HepG2 (cell line): ENCODE results near the gene KLHL36. TPM values are rescaled to one million over a fixed set of nuclear protein-coding genes. Genes with fewer than 3 reads are reported as not detected.

Experiments
- AGO1 ChIP-seq: fragments of 200-400 bp; formaldehyde crosslinking; IDR thresholded peaks from 2 replicates; pipeline ENCODE4 v1.6.1; 2017; ENCODE audit warnings: mild to moderate bottlenecking, low read depth, low read length, moderate library complexity; ENCODE audit not compliant: poor library complexity, severe bottlenecking
- ARNT ChIP-seq: fragments of 450-650 bp; IDR thresholded peaks from 2 replicates; pipeline ENCODE4 v1.6.1; 2017
- CEBPB ChIP-seq: IDR thresholded peaks from 2 replicates; pipeline ENCODE4 v1.6.1; 2011; ENCODE audit warnings: low read depth, low read length, improper control_type of control experiment, borderline replicate concordance
- ELF3 ChIP-seq: IDR thresholded peaks from 2 replicates; pipeline ENCODE4 v1.6.1; 2016; ENCODE audit warnings: missing genetic modification reagents, missing compliant biosample characterization
- ERF ChIP-seq: IDR thresholded peaks from 2 replicates; pipeline ENCODE4 v1.6.1; 2018; ENCODE audit warnings: missing biosample characterization, missing genetic modification reagents
- FIP1L1 ChIP-seq: fragments of 200-400 bp; formaldehyde crosslinking; IDR thresholded peaks from 2 replicates; pipeline ENCODE4 v1.6.1; 2018; ENCODE audit warnings: low read depth, mild to moderate bottlenecking, low read length, moderate library complexity, borderline replicate concordance; ENCODE audit not compliant: insufficient read depth
- FOXJ3 ChIP-seq: sonication (generic); formaldehyde crosslinking; IDR thresholded peaks from 2 replicates; pipeline ENCODE4 v1.4.0; 2020; ENCODE audit warnings: missing genetic modification reagents, mild to moderate bottlenecking, borderline replicate concordance
- GATAD2A ChIP-seq: IDR thresholded peaks from 2 replicates; pipeline ENCODE4 v1.6.1; 2016
- HNF4A ChIP-seq: sonication (generic); formaldehyde crosslinking; IDR thresholded peaks from 2 replicates; pipeline ENCODE4 v1.4.0; 2020; ENCODE audit warnings: missing genetic modification reagents
- HNRNPL ChIP-seq: fragments of 200-400 bp; formaldehyde crosslinking; IDR thresholded peaks from 2 replicates; pipeline ENCODE4 v1.6.1; 2017; ENCODE audit warnings: mild to moderate bottlenecking, low read depth, low read length
- KLF16 ChIP-seq, 2 experiments: sonication (generic) in 1 of 2; formaldehyde crosslinking in 1 of 2; IDR thresholded peaks; 2 replicates each; pipeline versions ENCODE4 v1.6.1 to v1.8.0; 2016 to 2023; ENCODE audit warnings: missing genetic modification reagents in 2 of 2, missing compliant biosample characterization in 1 of 2
- MAFG ChIP-seq: sonication (generic); formaldehyde crosslinking; IDR thresholded peaks from 2 replicates; pipeline ENCODE4 v1.5.1; 2020; ENCODE audit warnings: mild to moderate bottlenecking, missing genetic modification reagents
- MED13 ChIP-seq: sonication (generic); formaldehyde crosslinking; IDR thresholded peaks from 2 replicates; pipeline ENCODE4 v1.5.0; 2020; ENCODE audit warnings: missing genetic modification reagents
- NFYC ChIP-seq: IDR thresholded peaks from 2 replicates; pipeline ENCODE4 v1.6.1; 2016; ENCODE audit warnings: missing genetic modification reagents, missing compliant biosample characterization
- PAX8 ChIP-seq: sonication (generic); formaldehyde crosslinking; IDR thresholded peaks from 2 replicates; pipeline ENCODE4 v1.8.0; 2022; ENCODE audit warnings: mild to moderate bottlenecking, missing genetic modification reagents, borderline replicate concordance
- POLR2A ChIP-seq, 2 experiments: IDR thresholded peaks; 2 replicates each; pipeline ENCODE4 v1.6.1; 2011; ENCODE audit warnings: low read depth in 2 of 2, low read length in 2 of 2, mild to moderate bottlenecking in 1 of 2, moderate library complexity in 1 of 2; ENCODE audit not compliant: insufficient read depth in 1 of 2
- POLR2G ChIP-seq: fragments of 200-400 bp; formaldehyde crosslinking; IDR thresholded peaks from 2 replicates; pipeline ENCODE4 v1.6.1; 2018; ENCODE audit warnings: mild to moderate bottlenecking, low read depth, low read length, moderate library complexity
- SIX1 ChIP-seq: sonication (generic); formaldehyde crosslinking; IDR thresholded peaks from 2 replicates; pipeline ENCODE4 v1.4.0; 2020; ENCODE audit warnings: missing genetic modification reagents, borderline replicate concordance
- SNRNP70 ChIP-seq: fragments of 200-400 bp; formaldehyde crosslinking; IDR thresholded peaks from 2 replicates; pipeline ENCODE4 v1.6.1; 2017; ENCODE audit warnings: mild to moderate bottlenecking, low read depth, low read length, moderate library complexity
- SRSF1 ChIP-seq: fragments of 200-400 bp; formaldehyde crosslinking; optimal IDR thresholded peaks from 2 replicates; pipeline ENCODE3; 2017; ENCODE audit warnings: mild to moderate bottlenecking, low read depth, low read length, moderate library complexity
- SRY ChIP-seq: sonication (generic); formaldehyde crosslinking; IDR thresholded peaks from 2 replicates; pipeline ENCODE4 v1.8.0; 2022; ENCODE audit warnings: mild to moderate bottlenecking, missing genetic modification reagents
- ZBTB21 ChIP-seq: sonication (generic); formaldehyde crosslinking; IDR thresholded peaks from 2 replicates; pipeline ENCODE4 v1.4.0; 2020; ENCODE audit warnings: missing genetic modification reagents
- ZNF234 ChIP-seq: sonication (generic); formaldehyde crosslinking; conservative IDR thresholded peaks from 2 replicates; pipeline ENCODE4 v1.5.1; 2020; ENCODE audit warnings: mild to moderate bottlenecking, missing genetic modification reagents
- ZNF331 ChIP-seq: sonication (generic); formaldehyde crosslinking; IDR thresholded peaks from 2 replicates; pipeline ENCODE4 v1.4.0; 2020; ENCODE audit warnings: missing genetic modification reagents
- ZNF383 ChIP-seq: sonication (generic); formaldehyde crosslinking; IDR thresholded peaks from 2 replicates; pipeline ENCODE4 v1.4.0; 2020; ENCODE audit warnings: missing genetic modification reagents, mild to moderate bottlenecking, borderline replicate concordance
- ZNF547 ChIP-seq: sonication (generic); formaldehyde crosslinking; IDR thresholded peaks from 2 replicates; pipeline ENCODE4 v1.5.1; 2020; ENCODE audit warnings: mild to moderate bottlenecking, missing genetic modification reagents
- ZNF652 ChIP-seq: IDR thresholded peaks from 2 replicates; pipeline ENCODE4 v1.6.1; 2016; ENCODE audit warnings: low read depth, borderline replicate concordance
- ZNF713 ChIP-seq: sonication (generic); formaldehyde crosslinking; IDR thresholded peaks from 2 replicates; pipeline ENCODE4 v1.4.0; 2020; ENCODE audit warnings: mild to moderate bottlenecking, missing genetic modification reagents
- polyA plus RNA-seq, 8 experiments: library from polyadenylated mRNA; depleted of rRNA in 3 of 8; stranded (reverse) in 7 of 8; unstranded in 1 of 8; fragments of >200 nt; fragmentation: Illumina TruSeq in 4 of 8; extraction: Trizol in 4 of 8; gene quantifications; 2 replicates each; pipeline versions ENCODE4 v1.2.1 to v1.2.3, GENCODE V29; 2011 to 2016; ENCODE audit warnings: low read depth in 4 of 8, missing spikeins in 1 of 8, mixed read lengths in 1 of 8; ENCODE audit not compliant: insufficient read depth in 1 of 8
- total RNA-seq, 5 experiments: library from RNA; depleted of rRNA; stranded (reverse); fragments of >200 nt; fragmentation: Illumina TruSeq; extraction: Trizol; gene quantifications; 2 replicates each; pipeline ENCODE4 v1.2.3, GENCODE V29; 2016; ENCODE audit warnings: low read depth in 1 of 5
- TF ChIP-seq, protein P1 (sequence below): sonication (generic); formaldehyde crosslinking; IDR thresholded peaks from 2 replicates; pipeline ENCODE4 v1.5.0; 2020; ENCODE audit warnings: missing genetic modification reagents
- TF ChIP-seq, protein P2 (sequence below): sonication (generic); formaldehyde crosslinking; IDR thresholded peaks from 2 replicates; pipeline ENCODE4 v1.5.0; 2020; ENCODE audit warnings: mild to moderate bottlenecking, missing genetic modification reagents
- TF ChIP-seq, protein P3 (sequence below): IDR thresholded peaks from 2 replicates; pipeline ENCODE4 v1.6.1; 2016; ENCODE audit warnings: missing compliant biosample characterization, missing genetic modification reagents, borderline replicate concordance

KLHL36 gene
- total and polyA plus RNA-seq, 2 of the 13 experiments (the other 11 are each of a cell fraction or from before 2014, with no cell fraction given): 24.3 to 26.0 TPM

DNA sequence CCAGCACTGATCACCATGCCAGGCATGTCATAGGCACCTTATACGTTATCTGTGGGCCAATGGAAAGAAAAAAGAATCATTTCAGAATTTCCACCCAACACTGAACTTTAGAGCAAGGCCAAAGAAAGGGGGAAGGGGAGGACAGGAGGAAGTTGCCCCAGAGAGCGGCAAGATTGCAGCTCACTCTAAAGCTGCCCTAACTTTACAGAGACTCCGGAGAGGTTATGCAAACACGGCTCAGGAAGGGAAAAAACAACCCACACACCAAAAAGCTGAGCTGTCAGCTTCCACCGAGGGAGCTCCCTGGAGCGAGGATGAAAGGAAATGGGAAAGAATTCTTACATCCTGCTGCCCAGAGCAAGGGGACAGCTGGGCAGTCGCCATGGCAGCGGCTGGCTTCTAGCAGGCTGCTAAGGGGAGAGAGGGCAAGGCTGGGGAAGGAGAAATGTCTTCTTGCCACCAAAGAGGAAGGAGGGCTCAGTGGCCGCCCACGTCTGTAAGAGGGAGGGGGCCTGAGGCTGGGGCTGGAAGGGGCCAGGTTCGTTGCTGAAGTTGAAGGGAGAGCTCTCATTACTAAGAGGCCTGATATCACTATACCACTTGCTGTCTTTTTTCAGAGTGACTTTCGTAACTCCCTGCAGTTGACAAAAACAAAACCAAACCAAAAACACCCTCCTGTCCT is 48.6 kb upstream of the KLHL36 start (continued):
- TF ChIP-seq HNRNPL: no peak
- TF ChIP-seq ZNF383 (CRISPR knock-in tag): no peak
- no peak for TF ChIP-seq ZBTB21
- TF ChIP-seq KLF16 (CRISPR knock-in tag; IDR thresholded peaks at IDR 0.05): no peak; a peak in 1 of 4 replicates
- no peak for TF ChIP-seq ZNF713 (CRISPR knock-in tag)
- TF ChIP-seq NFYC (CRISPR knock-in tag): no peak
- TF ChIP-seq ELF3 (CRISPR knock-in tag): peak; percentile 96
- no peak for TF ChIP-seq MAFG (CRISPR knock-in tag)
- peak; percentile 75 for TF ChIP-seq GATAD2A (CRISPR knock-in tag)
- TF ChIP-seq AGO1: no peak
- TF ChIP-seq ZNF234 (CRISPR knock-in tag): no peak
- TF ChIP-seq, protein P1, sequence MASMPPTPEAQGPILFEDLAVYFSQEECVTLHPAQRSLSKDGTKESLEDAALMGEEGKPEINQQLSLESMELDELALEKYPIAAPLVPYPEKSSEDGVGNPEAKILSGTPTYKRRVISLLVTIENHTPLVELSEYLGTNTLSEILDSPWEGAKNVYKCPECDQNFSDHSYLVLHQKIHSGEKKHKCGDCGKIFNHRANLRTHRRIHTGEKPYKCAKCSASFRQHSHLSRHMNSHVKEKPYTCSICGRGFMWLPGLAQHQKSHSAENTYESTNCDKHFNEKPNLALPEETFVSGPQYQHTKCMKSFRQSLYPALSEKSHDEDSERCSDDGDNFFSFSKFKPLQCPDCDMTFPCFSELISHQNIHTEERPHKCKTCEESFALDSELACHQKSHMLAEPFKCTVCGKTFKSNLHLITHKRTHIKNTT (CRISPR knock-in tag): no peak
- TF ChIP-seq SRY (CRISPR knock-in tag): no peak
- TF ChIP-seq ERF: no peak
- TF ChIP-seq, protein P2, sequence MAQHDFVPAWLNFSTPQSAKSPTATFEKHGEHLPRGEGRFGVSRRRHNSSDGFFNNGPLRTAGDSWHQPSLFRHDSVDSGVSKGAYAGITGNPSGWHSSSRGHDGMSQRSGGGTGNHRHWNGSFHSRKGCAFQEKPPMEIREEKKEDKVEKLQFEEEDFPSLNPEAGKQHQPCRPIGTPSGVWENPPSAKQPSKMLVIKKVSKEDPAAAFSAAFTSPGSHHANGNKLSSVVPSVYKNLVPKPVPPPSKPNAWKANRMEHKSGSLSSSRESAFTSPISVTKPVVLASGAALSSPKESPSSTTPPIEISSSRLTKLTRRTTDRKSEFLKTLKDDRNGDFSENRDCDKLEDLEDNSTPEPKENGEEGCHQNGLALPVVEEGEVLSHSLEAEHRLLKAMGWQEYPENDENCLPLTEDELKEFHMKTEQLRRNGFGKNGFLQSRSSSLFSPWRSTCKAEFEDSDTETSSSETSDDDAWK (CRISPR knock-in tag): no peak
- TF ChIP-seq CEBPB: peak; percentile 90
- no peak for TF ChIP-seq ARNT
- no peak for TF ChIP-seq SNRNP70
- TF ChIP-seq MED13 (CRISPR knock-in tag): no peak
- no peak for TF ChIP-seq FOXJ3 (CRISPR knock-in tag)
- no peak for TF ChIP-seq SRSF1
- TF ChIP-seq POLR2G: no peak; the same call in 1 of the 2 replicates
- peak; percentile 14; the same call in 1 of the 2 replicates for TF ChIP-seq ZNF652 (CRISPR knock-in tag)
- TF ChIP-seq ZNF547 (CRISPR knock-in tag): no peak; the same call in 1 of the 2 replicates
- TF ChIP-seq, protein P3, sequence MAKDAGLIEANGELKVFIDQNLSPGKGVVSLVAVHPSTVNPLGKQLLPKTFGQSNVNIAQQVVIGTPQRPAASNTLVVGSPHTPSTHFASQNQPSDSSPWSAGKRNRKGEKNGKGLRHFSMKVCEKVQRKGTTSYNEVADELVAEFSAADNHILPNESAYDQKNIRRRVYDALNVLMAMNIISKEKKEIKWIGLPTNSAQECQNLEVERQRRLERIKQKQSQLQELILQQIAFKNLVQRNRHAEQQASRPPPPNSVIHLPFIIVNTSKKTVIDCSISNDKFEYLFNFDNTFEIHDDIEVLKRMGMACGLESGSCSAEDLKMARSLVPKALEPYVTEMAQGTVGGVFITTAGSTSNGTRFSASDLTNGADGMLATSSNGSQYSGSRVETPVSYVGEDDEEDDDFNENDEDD (CRISPR knock-in tag): peak; percentile 57; the same call in 1 of the 2 replicates
- peak; percentile 45 to 59; a peak in 2 of 4 replicates for TF ChIP-seq POLR2A (IDR thresholded peaks at IDR 0.05; ENCODE audit: insufficient read depth in 1 of 2, low read depth in 2 of 2, low read length in 2 of 2)
- TF ChIP-seq ZNF331 (CRISPR knock-in tag): peak; percentile 85
- no peak for TF ChIP-seq PAX8
- no peak for TF ChIP-seq FIP1L1
- no peak for TF ChIP-seq SIX1 (CRISPR knock-in tag)
- peak; percentile 77 for TF ChIP-seq HNF4A (CRISPR knock-in tag)
